TTC549 (cell line): ENCODE data around the gene THAP11.
"Not testable (repeated sequence)": the region's sequence is repeated elsewhere in the genome, so short reads cannot be mapped to it uniquely, and the experiment has no call there.

Experiments
- FAIRE-seq: peaks from 2 replicates; lab custom pipeline; 2012; peaks lifted over from hg19 to GRCh38; lab: Jason Lieb, UNC

Gene THAP11

DNA sequence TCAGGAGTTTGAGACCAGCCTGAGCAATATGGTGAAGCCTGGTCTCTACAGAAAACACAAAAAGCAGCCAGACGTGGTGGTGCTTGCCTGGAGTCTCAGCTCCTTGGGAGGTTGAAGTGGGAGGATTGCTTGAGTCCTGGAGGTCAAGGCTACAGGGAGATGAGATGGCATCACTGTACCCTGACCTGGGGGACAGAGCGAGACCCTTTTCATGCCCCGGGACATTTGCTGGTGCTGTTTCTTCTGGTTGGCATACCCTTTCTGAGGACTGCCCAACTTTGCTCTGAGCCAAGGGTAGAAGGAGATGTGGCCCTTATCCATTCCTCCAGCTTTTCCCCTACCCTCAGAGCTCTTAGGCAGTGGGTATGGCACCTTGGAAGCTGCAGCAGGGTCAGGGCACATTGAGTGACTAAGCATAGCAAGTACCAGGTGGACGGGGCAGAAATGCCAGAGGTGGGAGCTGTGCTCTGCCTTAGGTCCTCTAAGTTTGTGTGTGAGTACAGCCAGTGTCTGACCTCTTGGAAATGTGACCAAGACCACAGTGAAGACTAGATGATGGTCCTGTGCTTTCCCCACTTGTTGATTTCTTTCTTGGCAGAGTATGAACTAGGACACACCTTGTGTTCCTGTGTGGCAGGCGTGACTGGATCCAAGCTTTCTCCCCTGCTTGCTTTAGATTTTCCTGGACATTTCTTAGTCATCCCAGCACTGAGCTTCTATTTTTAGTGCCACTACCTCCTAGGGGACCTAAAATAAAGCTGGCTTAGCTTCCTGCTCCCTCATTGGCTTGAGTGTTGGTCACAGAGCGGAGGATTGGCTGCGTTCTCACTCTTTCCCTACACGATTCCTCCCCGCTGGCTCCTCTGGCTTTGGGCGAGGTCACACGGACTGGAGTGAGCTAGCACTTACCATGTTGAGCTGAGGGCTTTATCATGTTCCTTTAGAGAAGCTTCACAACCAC, 20.8 kb downstream of the THAP11 start:
- no peak for FAIRE-seq

DNA sequence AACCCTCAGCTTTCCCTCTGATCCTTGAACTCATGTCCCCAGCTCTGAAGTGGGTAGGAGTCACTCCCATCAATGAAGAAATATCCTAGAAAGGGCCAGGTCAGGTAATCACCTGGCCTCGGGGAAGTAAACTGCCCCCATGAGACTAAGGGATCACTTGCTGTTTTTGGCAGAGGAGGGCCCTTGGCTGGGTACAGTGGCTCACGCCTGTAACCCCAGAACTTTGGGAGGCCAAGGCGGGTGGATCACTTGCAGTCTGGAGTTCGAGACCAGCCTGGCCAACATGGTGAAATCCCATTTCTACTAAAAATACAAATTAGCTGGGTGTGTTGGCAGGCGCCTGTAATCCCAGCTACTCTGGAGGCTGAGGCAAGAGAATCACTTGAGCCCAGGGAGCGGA, 21.9 kb downstream of the THAP11 start:
- not testable (repeated sequence) for FAIRE-seq

DNA sequence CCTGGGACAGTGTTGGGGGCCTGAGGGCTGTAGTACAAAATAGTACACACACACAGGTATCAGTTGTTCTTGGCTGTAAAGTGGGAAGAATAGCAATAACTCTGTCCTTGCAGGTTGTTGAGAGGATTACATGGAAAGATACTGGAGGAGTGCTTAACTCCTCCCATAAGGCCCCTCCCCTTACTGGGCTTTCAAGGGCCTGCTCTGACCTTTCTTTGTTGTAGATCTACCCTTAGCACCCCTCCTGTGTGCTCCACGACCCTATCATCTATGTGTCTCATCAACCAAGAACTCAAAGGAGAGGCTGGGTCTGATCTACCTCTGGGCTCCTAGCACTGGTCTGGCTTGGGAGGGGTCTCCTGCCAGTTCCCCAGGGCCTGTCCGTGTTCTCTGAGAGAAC, 22.5 kb downstream of the THAP11 start:
- no peak for FAIRE-seq

DNA sequence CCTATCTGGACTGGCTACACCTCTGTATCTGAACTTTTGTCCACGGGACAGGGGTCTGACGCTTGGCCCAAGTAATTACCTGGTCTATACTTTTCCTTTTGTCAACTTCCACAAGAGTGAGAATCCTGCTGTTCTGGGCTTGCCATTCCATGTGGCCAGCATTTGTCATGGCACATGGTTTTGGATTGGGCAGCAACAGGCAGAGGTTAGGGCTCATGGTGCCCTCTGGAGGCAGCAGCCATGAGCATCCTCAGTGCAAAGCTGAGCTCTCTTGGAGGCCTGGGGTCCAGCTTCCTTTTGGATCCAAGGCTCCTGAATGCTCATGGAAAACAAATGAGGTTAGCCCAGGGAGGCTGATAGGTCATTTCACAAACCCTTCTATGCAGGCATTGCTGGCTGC, 23.2 kb downstream of the THAP11 start:
- no peak for FAIRE-seq

DNA sequence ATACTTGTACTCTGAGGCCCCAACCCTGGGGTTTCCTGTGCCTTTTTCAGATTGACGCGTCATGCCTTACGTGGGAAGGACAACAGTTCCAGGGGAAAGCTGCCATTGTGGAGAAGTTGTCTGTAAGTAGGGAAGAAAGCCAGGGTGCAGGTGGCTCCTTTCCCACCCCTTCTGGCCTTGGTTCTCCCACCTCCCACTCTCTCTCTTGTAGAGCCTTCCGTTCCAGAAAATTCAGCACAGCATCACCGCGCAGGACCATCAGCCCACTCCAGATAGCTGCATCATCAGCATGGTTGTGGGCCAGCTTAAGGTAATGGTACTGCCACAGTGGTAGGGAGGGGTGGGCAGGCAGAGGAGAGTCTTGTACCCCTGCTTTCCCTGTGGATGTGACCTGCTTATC, 26.2 kb downstream of the THAP11 start:
- FAIRE-seq: no peak

DNA sequence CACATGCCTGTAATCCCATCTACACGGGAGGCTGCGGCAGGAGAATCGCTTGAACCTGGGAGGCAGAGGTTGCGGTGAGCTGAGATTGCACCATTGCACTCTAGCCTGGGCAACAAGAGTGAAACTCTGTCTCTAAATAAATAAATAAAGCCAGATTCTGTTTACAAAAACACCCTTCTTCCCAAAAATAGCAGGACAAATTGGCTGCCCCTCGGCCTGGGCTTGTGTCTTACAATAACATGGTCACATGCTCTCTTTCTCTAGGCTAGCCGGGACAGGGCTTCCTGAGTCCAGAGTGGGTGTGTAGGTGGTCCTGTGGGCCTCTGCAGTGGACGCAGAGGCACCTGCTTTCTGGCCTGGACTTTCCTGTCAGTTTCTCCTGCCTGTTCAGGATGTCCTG, 27.5 kb downstream of the THAP11 start:
- FAIRE-seq: no peak

DNA sequence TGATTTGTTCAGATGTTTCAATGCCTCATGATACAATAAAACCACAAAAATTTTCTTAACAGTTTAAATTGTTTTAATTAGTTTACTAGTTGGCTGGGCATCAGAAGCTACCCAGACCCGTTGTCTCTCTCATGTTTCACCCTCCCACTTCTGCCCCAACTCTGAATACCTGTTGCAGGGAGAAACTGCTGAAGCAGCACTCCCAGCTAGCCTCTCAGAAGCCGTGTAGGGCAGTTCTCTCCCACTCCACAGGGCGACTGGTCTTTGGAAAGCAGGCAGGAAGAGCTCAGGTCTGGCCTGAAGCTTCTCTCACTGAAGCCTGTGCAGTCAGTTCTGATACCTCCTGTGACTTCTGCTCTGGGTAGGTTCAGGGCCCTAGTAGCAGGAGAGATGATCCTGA, 29.1 kb downstream of the THAP11 start:
- no peak for FAIRE-seq

DNA sequence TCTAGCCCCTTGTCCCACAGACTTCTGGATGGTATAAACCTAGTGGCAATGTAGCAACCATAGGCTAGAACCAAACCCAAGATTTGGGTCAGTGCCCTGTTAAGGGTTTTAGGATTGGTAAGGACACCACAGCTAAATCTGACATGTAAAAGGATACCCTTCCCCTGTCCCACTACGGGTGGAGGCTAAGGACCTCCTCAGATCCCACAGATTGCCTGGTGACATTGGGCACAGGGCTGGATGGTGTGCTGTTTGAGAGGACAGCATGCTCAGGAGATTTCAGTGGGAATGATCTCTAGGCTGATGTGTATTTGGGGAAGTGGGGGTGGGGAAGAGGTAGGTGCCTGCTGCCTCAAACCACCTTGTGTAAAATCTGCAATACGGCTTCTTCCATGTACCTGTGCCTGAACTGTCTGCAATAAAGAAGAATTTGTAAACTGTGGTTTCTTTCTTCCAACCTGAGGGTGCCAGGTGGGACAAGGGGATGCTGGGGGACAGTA, 30.1 kb downstream of the THAP11 start:
- no peak for FAIRE-seq

DNA sequence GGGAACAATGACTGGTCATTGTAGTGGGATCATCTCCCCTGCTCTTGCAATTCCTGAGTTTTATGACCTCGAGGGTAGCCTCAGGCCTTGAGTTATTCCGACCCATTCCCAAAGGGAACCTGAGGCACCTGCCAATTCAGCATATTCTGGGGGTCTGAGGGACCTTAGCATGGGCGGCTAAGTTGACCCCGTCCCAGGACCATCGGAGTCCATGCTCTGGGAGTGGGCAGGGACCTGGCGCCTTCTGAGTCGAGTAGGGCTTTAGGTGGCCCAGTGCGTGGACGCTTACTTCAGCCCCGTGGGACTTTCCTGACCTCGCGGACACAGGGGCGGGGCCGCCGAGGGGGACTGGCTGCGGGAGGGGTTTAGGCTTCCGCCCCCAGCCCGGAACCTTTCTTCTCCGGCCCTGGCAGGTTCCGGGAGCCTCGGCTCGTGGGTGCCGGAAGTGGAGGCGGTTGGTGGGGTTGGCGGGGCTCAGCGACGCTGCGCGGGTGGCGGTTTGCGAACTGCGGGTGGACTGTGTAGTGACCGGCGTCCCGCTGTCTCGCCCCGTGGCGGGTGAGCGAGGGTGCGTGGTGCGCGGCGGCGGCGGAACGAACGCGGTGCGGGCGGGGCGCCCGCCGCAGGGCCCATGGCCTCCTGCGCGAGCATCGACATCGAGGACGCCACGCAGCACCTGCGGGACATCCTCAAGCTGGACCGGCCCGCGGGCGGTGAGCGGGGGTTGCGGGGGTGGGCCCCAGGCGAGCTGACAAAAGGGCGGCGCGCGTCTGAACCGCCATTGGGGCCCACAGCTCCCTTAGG, 30.7 kb downstream of the THAP11 start, which contains the start of gene EDC4:
Gene EDC4, plus strand, starts transcription at position 422 of the 804 bp plus-strand sequence. Its CDS starts 210 bp downstream, at position 632.
- FAIRE-seq: no peak

DNA sequence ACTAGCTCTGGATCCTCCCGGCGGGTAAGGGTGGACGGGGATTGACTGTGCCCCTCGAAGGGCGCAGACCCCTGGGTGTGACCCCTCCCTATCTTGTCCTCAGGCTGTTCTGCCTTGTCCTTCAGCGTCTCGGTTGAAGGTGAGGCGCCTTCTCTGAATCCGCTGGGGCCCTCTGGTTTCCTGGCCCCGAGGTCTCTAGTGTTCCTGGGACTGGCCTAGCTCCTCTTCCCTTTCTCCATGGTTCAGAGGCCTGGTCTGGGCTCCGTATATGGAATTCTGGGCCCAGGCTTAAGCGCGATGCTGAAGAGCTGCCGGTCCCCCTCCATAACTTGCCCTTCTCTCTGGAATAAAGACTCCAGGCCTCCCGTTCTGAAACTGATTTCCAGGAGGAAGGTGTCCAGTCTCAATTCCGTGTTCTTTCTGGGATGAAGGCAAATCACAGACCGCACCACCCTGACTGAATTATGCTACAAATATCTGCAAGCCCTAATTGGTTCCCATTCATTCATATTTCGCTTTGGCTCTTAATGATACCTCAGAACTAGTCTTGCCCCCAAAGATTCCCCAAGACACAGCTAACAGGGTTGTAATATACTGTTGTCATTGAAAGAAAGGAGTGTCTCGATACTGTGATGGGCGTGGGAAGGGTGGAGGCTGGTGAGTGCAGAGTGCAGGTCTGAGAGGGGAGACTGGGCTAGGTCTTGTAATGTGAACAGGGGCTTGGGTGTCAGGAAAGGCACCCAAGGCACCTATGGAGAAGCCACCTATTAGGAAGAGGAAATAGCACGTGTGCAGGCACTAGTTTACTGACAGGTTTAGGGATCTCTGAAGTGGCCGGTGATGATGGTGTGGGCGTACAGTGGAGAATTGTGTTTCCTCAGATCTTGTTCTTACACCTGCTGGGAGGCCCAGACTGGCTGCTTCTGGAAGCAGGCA, 31.6 kb downstream of the THAP11 start:
- no peak for FAIRE-seq

DNA sequence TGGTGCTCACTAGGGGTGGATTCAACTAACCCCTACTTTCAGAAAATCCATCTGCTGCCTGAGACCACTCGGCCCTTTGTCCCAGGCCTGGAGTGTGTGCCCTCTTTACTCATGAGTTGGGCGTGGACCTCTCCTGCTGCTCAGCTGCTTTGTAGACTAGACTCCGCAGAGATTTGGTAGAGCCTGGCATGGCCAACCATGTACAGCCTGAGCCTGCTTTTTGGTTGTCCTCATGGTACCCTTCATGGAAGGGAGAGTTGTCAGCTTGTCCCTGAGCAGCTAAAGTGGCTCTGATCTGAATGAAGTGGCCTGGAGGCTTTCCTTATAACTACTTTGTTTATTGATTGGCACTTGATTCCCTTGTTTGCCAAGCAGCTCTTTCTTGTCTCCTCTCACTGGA, 32.3 kb downstream of the THAP11 start:
- FAIRE-seq: no peak

DNA sequence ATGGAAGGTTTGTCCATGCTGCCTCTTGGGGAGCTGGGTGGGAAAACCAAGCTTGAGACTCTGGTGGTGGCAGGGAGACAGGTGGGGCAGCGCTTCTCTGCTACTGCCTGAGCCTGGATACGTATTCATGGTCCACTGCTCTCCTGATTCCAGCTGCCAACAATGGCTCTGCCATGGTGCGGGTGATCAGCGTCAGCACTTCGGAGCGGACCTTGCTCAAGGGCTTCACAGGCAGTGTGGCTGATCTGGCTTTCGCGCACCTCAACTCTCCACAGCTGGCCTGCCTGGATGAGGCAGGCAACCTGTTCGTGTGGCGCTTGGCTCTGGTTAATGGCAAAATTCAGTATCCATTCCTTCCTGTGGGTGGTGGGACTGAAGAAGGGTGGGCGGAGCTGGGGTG, 34.9 kb downstream of the THAP11 start:
- FAIRE-seq: no peak

DNA sequence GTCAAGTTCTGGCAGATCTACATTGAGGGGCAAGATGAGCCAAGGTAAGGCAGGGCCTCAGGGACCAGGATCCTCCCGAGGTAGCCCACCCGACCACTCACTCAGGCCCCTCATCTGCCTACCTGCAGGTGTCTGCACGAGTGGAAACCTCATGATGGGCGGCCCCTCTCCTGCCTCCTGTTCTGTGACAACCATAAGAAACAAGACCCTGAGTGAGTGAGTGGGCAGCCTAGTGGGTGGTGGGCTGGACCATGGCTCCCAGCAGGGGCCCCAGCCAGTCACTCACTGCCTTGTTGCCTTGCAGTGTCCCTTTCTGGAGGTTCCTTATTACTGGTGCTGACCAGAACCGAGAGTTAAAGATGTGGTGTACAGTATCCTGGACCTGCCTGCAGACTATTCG, 36.1 kb downstream of the THAP11 start:
- no peak for FAIRE-seq

DNA sequence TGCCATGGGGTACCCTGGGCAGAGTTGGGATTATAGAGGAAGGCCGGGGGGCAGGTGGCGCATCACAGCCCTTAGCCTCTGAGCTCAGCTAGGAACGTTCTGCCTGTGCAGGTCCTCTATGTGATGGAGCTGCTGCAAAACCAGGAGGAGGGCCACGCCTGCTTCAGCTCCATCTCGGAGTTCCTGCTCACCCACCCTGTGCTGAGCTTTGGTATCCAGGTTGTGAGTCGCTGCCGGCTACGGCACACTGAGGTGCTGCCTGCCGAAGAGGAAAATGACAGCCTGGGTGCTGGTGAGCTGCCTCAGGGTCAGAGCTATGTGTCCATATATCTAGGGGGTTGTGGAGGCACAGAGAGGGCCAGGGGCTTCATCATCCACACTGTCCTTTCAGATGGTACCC, 36.7 kb downstream of the THAP11 start:
- no peak for FAIRE-seq

DNA sequence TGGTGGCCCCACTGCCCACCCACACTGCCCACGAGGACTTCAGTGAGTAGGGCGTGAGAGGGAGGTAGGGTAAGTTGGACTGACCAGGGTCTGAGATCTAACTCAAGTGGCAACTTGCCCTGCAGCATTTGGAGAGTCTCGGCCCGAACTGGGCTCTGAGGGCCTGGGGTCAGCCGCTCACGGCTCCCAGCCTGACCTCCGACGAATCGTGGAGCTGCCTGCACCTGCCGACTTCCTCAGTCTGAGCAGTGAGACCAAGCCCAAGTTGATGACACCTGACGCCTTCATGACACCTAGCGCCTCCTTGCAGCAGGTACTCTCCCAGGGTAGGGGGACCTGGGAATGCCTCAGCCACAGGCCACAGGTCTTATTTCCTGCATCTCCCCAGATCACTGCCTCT, 37.3 kb downstream of the THAP11 start:
- FAIRE-seq: no peak

DNA sequence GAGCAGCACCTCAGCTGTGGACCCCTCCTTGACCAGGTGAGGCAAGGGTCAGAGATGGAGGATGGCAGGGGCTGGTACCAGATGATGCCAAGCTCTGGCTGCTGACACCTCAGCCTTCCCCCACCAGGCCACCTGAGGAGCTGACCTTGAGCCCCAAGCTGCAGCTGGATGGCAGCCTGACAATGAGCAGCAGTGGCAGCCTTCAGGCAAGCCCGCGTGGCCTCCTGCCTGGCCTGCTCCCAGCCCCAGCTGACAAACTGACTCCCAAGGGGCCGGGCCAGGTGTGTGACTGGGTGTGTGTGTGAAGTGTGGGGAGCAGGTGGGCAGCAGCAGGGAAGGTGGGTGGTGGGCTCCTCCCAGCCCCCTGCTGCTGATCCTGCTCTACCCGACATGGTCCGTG, 37.8 kb downstream of the THAP11 start:
- no peak for FAIRE-seq

DNA sequence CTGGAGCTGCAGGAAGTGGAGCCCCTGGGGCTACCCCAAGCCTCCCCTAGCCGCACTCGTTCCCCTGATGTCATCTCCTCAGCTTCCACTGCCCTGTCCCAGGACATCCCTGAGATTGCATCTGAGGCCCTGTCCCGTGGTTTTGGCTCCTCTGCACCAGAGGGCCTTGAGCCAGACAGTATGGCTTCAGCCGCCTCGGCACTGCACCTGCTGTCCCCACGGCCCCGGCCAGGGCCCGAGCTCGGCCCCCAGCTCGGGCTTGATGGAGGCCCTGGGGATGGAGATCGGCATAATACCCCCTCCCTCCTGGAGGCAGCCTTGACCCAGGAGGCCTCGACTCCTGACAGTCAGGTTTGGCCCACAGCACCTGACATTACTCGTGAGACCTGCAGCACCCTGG, 38.5 kb downstream of the THAP11 start:
- FAIRE-seq: no peak

DNA sequence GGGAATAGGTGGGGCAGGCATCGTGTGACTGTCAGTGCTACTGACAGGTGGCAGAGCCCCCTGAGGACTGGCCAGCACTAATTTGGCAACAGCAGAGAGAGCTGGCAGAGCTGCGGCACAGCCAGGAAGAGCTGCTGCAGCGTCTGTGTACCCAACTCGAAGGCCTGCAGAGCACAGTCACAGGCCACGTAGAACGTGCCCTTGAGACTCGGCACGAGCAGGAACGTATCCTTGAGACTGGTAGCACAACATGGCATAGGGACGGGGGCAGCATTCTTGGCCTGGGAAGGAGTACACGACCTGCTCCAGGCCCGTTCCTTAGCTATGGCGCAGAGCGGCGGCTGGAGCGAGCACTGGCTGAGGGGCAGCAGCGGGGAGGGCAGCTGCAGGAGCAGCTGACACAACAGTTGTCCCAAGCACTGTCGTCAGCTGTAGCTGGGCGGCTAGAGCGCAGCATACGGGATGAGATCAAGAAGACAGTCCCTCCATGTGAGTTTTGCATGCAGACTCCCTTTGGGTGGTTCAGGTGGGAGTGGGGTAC, 39.6 kb downstream of the THAP11 start:
- FAIRE-seq: no peak

DNA sequence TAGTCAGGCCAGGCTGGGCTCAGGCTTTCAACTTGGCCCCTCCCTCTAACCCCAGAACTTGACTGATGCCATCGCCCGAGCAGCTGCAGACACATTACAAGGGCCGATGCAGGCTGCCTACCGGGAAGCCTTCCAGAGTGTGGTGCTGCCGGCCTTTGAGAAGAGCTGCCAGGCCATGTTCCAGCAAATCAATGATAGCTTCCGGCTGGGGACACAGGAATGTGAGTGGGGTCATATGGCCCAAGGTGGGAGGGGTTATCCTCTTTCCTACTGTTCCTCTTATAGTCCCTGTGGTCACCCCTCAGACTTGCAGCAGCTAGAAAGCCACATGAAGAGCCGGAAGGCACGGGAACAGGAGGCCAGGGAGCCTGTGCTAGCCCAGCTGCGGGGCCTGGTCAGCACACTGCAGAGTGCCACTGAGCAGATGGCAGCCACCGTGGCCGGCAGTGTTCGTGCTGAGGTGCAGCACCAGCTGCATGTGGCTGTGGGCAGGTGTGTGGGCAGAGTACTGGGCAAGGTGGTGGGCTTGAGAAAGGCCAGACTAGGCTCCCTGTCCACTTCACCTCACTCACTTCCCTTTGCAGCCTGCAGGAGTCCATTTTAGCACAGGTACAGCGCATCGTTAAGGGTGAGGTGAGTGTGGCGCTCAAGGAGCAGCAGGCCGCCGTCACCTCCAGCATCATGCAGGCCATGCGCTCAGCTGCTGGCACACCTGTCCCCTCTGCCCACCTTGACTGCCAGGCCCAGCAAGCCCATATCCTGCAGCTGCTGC, 40.4 kb downstream of the THAP11 start:
- no peak for FAIRE-seq

DNA sequence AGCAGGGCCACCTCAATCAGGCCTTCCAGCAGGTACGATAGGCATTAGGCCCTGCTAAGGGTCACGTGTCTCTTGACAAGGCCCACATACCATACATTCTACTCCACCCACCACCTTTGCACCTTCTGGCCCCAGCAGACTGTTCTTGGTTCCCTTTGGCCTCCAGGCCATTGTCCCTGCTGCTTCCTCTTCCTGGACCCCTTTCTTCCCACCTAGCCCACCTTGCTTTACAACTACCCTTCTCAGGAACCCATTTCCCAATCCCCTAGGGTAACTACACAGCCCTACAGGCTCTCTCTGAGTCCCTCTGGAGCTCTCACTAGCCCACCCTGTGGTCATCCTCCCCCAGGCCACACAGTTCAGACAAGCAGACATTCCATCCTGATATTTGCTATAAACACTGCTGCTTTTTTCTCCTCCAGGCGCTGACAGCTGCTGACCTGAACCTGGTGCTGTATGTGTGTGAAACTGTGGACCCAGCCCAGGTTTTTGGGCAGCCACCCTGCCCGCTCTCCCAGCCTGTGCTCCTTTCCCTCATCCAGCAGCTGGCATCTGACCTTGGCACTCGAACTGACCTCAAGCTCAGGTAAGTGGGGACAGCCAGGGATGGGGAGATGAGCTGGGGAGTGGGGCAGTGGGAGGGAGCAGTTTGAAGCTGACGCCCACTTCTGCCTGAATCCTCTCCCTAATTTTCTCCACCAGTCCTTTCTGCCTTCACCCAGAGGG, 41.2 kb downstream of the THAP11 start:
- FAIRE-seq: no peak
